Bronchial epithelial cell (primary cell): ENCODE results near the gene ERBB4. TPM values are rescaled to one million over a fixed set of nuclear protein-coding genes. Genes with fewer than 3 reads are reported as not detected.
"Not testable (repeated sequence)": the region's sequence is repeated elsewhere in the genome, so short reads cannot be mapped to it uniquely, and the experiment has no call there.

Experiments used
- DNase-seq: peaks from one replicate; pipeline ENCODE4 v3.0.0-alpha.2; 2010; ENCODE audit warnings: low read depth
- FAIRE-seq: peaks from 2 replicates; lab custom pipeline; 2011; peaks lifted over from hg19 to GRCh38; lab: Jason Lieb, UNC
- H3K27me3 ChIP-seq: 2 replicates; pipeline ENCODE4 v1.5.1; 2011; ENCODE audit warnings: low read length; ENCODE audit not compliant: control insufficient read depth, insufficient read depth
- H3K36me3 ChIP-seq: 2 replicates; pipeline ENCODE4 v1.5.1; 2011; ENCODE audit warnings: low read length; ENCODE audit not compliant: control insufficient read depth, insufficient read depth
- H3K4me3 ChIP-seq: 2 replicates; pipeline ENCODE4 v1.5.1; 2011; ENCODE audit warnings: mild to moderate bottlenecking, low read depth, low read length, control low read depth
- CTCF ChIP-seq: IDR thresholded peaks from 2 replicates; pipeline ENCODE4 v1.5.1; 2011; ENCODE audit warnings: mild to moderate bottlenecking, moderate library complexity, low read length, control low read depth, inconsistent platforms; ENCODE audit not compliant: insufficient read depth, severe bottlenecking
- total RNA-seq: library from RNA; depleted of rRNA; stranded (reverse); fragments of >200 nt; gene quantifications from 2 replicates; pipeline ENCODE4 v1.2.1, GENCODE V29; 2014

The ERBB4 gene
- total RNA-seq, 1 donor from 2014 or later = under 0.01 TPM

GRCh38 chr2:212015588-212015987, 523.0 kb downstream of the ERBB4 start:
- H3K36me3 ChIP-seq = no peaks in the 10 kb centered on the region
- no peak overlapping the region for H3K4me3 ChIP-seq
- DNase-seq = no peak
- FAIRE-seq = no peak
- no peaks in the 10 kb centered on the region for H3K27me3 ChIP-seq
- no peak for TF ChIP-seq CTCF

GRCh38 chr2:212013626-212014025, 525.0 kb downstream of the ERBB4 start:
- no peak for DNase-seq
- Histone ChIP-seq H3K27me3 (no peaks in the 10 kb centered on the region), H3K36me3 (no peaks in the 10 kb centered on the region), H3K4me3 (no peak overlapping the region)
- TF ChIP-seq CTCF = no peak
- FAIRE-seq = no peak

DNA sequence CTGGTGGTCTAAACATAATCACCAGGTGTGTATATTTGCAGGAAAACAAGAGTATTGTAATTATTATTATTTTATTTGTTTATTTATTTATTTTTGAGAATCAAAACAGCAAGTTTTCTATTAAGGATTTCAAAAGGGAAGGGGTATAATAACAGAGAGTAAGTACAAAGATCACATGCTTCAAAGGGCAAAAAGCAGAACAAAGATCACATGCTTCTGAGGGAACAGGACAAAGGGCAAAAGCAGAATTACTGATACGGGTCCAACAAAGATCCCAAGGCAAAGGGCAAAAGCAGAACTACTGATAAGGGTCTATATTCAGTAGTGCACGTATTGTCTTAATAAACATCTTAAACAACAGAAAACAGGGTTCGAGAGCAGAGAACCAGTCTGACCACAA, 528.3 kb downstream of the ERBB4 start:
- DNase-seq, H3K36me3 ChIP-seq, H3K4me3 ChIP-seq, H3K27me3 ChIP-seq, FAIRE-seq: not testable (repeated sequence)

- DNase-seq (no peak), FAIRE-seq (no peak)
- no peak for TF ChIP-seq CTCF
Observed at GRCh38 chr2:212007972-212008371, 530.6 kb downstream of the ERBB4 start.

GRCh38 chr2:212005085-212005671, 533.4 kb downstream of the ERBB4 start:
- no peaks in the 10 kb centered on the region for H3K36me3 ChIP-seq
- H3K27me3 ChIP-seq = no peaks in the 10 kb centered on the region
- peak; percentile 49 for DNase-seq
- FAIRE-seq = no peak
- TF ChIP-seq CTCF = peak; percentile 62
- no peak overlapping the region for H3K4me3 ChIP-seq

More at GRCh38 chr2:212007972-212008371, 530.6 kb downstream of the ERBB4 start:
- no peaks in the 10 kb centered on the region for H3K27me3 ChIP-seq
- no peaks in the 10 kb centered on the region for H3K36me3 ChIP-seq
- no peak overlapping the region for H3K4me3 ChIP-seq

DNA sequence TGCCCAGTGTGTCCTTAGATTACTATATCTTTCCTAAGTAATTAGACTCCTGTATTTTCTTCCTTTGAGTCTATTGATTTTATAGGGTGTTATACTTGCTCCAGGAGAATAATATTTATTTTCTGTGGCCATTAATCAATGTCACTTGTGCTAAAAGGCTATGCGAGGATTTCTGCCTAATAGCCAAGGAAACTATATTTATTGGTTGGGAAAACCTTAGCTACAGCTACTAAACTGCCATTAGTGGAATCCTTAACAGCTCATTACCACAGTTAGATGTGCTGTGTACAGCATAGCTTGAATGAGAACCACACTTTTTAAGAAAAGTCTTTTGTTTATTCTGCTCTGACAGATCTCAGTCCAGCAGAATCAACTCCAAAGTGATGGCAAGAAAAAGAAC, 537.3 kb downstream of the ERBB4 start:
- no peak for TF ChIP-seq CTCF
- Histone ChIP-seq H3K4me3 (no peak overlapping the region), H3K36me3 (no peaks in the 10 kb centered on the region), H3K27me3 (no peaks in the 10 kb centered on the region)
- DNase-seq (no peak), FAIRE-seq (no peak)
